ENCODE measurements around the gene RPP25. TPM values are rescaled to one million over a fixed set of nuclear protein-coding genes. Genes with fewer than 3 reads are reported as not detected.

RPP25 gene
- total and polyA plus RNA-seq, 11 donors: 1.1 to 5.8 (median 2.1) TPM

- no peak for ATAC-seq
These were observed 27.2 kb upstream of the RPP25 start for GRCh38 chr15:74983725-74984231.

GRCh38 chr15:74982183-74982582, 25.6 kb upstream of the RPP25 start:
- peaks cover 0 to 9% (median 0%) of the 10 kb centered on the region in 9 donors for H3K27me3 ChIP-seq
- no peak overlapping the region for H3K27ac ChIP-seq
- DNase-seq (no peak), ATAC-seq (no peak)
- TF ChIP-seq POLR2A (IDR thresholded peaks at IDR 0.05): no peak
- TF ChIP-seq CTCF (IDR thresholded peaks at IDR 0.05): no peak
- no peak overlapping the region for H3K4me3 ChIP-seq
- no peaks in the 10 kb centered on the region for H3K36me3 ChIP-seq
- WGBS, 4 donors: 63 to 74% (median 69%) methylated on average over 5 of the region's 5 CpGs
- H3K4me1 ChIP-seq: no peaks in the 10 kb centered on the region
- H3K9me3 ChIP-seq: no peaks in the 10 kb centered on the region
- intact Hi-C loops (cut with DNase I): no loop called here

More at GRCh38 chr15:74983725-74984231, 27.2 kb upstream of the RPP25 start:
- intact Hi-C loops (cut with DNase I): no loop called here
- Histone ChIP-seq H3K36me3 (no peaks in the 10 kb centered on the region), H3K27ac (no peak overlapping the region), H3K27me3 (peaks cover 0 to 9% (median 0%) of the 10 kb centered on the region in 9 donors), H3K4me3 (no peak overlapping the region), H3K4me1 (no peaks in the 10 kb centered on the region), H3K9me3 (no peaks in the 10 kb centered on the region)
- WGBS, 4 donors: 37 to 46% (median 41%) methylated on average over 4 of the region's 4 CpGs
- no peak for DNase-seq
- TF ChIP-seq CTCF (IDR thresholded peaks at IDR 0.05) (no peak), POLR2A (IDR thresholded peaks at IDR 0.05) (no peak)

GRCh38 chr15:74978503-74978902, 21.9 kb upstream of the RPP25 start:
- intact Hi-C loops (cut with DNase I): no loop called here
- no peaks in the 10 kb centered on the region for H3K36me3 ChIP-seq
- no peak for TF ChIP-seq CTCF (IDR thresholded peaks at IDR 0.05)
- no peak for TF ChIP-seq POLR2A (IDR thresholded peaks at IDR 0.05)
- H3K4me3 ChIP-seq: no peak overlapping the region
- H3K4me1 ChIP-seq: no peaks in the 10 kb centered on the region
- H3K27ac ChIP-seq: no peak overlapping the region
- WGBS, 4 donors: 25 to 32% (median 25%) methylated on average over 3 of the region's 3 CpGs
- H3K9me3 ChIP-seq: no peaks in the 10 kb centered on the region
- no peak for DNase-seq
- no peaks in the 10 kb centered on the region for H3K27me3 ChIP-seq
- no peak for ATAC-seq

GRCh38 chr15:74978077-74978476, 21.5 kb upstream of the RPP25 start:
- Histone ChIP-seq H3K36me3 (no peaks in the 10 kb centered on the region), H3K4me3 (no peak overlapping the region), H3K9me3 (no peaks in the 10 kb centered on the region), H3K4me1 (no peaks in the 10 kb centered on the region), H3K27me3 (no peaks in the 10 kb centered on the region), H3K27ac (no peak overlapping the region)
- WGBS, 4 donors: 83 to 96% (median 88%) methylated on average over 1 of the region's 1 CpG
- intact Hi-C loops (cut with DNase I): no loop called here
- DNase-seq (no peak), ATAC-seq (no peak)
- TF ChIP-seq CTCF (IDR thresholded peaks at IDR 0.05): no peak
- no peak for TF ChIP-seq POLR2A (IDR thresholded peaks at IDR 0.05)

Data from heart left ventricle (tissue), 16 donors.